Osteoblast (primary cell): ENCODE measurements around the gene ANKRD29. TPM values are rescaled to one million over a fixed set of nuclear protein-coding genes. Genes with fewer than 3 reads are reported as not detected.

Experiments
- DNase-seq: peaks from one replicate; pipeline ENCODE4 v3.0.0; 2011; ENCODE audit warnings: low spot score, mixed read lengths; ENCODE audit not compliant: insufficient read length; ENCODE audit errors: missing footprints
- H2AFZ ChIP-seq: 2 replicates; pipeline ENCODE4 v1.6.0; 2011; ENCODE audit warnings: mild to moderate bottlenecking, low read length
- H3K27ac ChIP-seq: 2 replicates; pipeline ENCODE4 v1.5.1; 2011; ENCODE audit warnings: mild to moderate bottlenecking, low read depth, low read length, moderate library complexity
- H3K27me3 ChIP-seq: 2 replicates; pipeline ENCODE4 v1.6.0; 2012; ENCODE audit warnings: mild to moderate bottlenecking, control low read depth, inconsistent platforms, low read length, moderate library complexity; ENCODE audit not compliant: insufficient read depth
- H3K36me3 ChIP-seq: 2 replicates; pipeline ENCODE4 v1.5.1; 2011; ENCODE audit warnings: mild to moderate bottlenecking, low read length, control low read depth, moderate library complexity; ENCODE audit not compliant: insufficient read depth
- H3K4me1 ChIP-seq: 2 replicates; pipeline ENCODE4 v1.5.1; 2011; ENCODE audit warnings: mild to moderate bottlenecking, low read length, control low read depth, moderate library complexity; ENCODE audit not compliant: insufficient read depth
- H3K4me2 ChIP-seq: 2 replicates; pipeline ENCODE4 v1.6.0; 2011; ENCODE audit warnings: mild to moderate bottlenecking, low read length; ENCODE audit not compliant: insufficient read depth
- H3K4me3 ChIP-seq: fragments of 200-600 bp; sonication (generic); 3 replicates; pipeline ENCODE4 v1.5.1; 2012; ENCODE audit warnings: mild to moderate bottlenecking, low read length, inconsistent platforms; ENCODE audit not compliant: insufficient read depth
- H3K79me2 ChIP-seq: 2 replicates; pipeline ENCODE4 v1.6.0; 2012; ENCODE audit warnings: mild to moderate bottlenecking, low read length, control low read depth, inconsistent platforms; ENCODE audit not compliant: insufficient read depth
- H3K9me3 ChIP-seq: 2 replicates; pipeline ENCODE4 v1.5.1; 2011; ENCODE audit warnings: low read depth, low read length, control low read depth
- H4K20me1 ChIP-seq: 2 replicates; pipeline ENCODE4 v1.6.0; 2012; ENCODE audit warnings: mild to moderate bottlenecking, low read length, control low read depth; ENCODE audit not compliant: insufficient read depth
- CTCF ChIP-seq: IDR thresholded peaks from 2 replicates; pipeline ENCODE4 v1.5.1; 2011; ENCODE audit warnings: mild to moderate bottlenecking, low read depth, low read length, moderate library complexity; ENCODE audit errors: extremely low read depth
- total RNA-seq: library from RNA; depleted of rRNA; stranded (reverse); fragments of >200 nt; gene quantifications from 2 replicates; pipeline ENCODE4 v1.2.3, GENCODE V29; 2012

Gene ANKRD29
- total RNA-seq, 1 donor, result 9.8 TPM

GRCh38 chr18:23592911-23593310 lies 69.8 kb downstream of the ANKRD29 start:
- H3K36me3 ChIP-seq, result no peaks in the 10 kb centered on the region
- no peak overlapping the region for H3K4me2 ChIP-seq
- no peak overlapping the region for H3K4me3 ChIP-seq
- no peaks in the 10 kb centered on the region for H3K9me3 ChIP-seq
- H3K27ac ChIP-seq, result peak overlapping the region; percentile 88
- H3K4me1 ChIP-seq, result peaks cover 39% of the 10 kb centered on the region
- no peaks in the 10 kb centered on the region for H3K79me2 ChIP-seq
- H2AFZ ChIP-seq, result peak overlapping the region; percentile 20
- TF ChIP-seq CTCF, result no peak
- no peaks in the 10 kb centered on the region for H3K27me3 ChIP-seq
- peak; percentile 73 for DNase-seq
- H4K20me1 ChIP-seq, result no peaks in the 10 kb centered on the region

DNA sequence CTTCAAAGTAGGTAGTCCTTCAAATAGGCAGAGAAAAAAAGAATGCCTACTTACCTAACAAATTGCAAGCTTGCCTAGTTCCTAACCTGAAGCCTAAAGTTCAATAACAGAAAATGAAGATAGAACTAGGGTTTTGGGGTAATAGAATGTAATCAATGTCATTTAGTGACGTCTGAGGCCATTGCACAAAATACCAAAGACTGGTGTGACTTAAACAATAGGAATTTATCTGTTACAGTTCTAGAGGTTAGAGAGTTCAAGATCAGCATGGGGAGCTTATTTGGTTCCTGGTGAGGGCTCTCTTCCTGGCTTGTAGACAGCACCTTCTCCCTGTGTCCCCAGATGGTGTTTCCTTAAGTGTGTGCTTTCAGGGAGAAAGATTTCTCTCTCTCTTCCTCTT lies 71.7 kb downstream of the ANKRD29 start:
- Histone ChIP-seq H4K20me1 (no peaks in the 10 kb centered on the region), H3K4me2 (peak overlapping the region; percentile 4), H3K27ac (peak overlapping the region; percentile 29), H3K36me3 (no peaks in the 10 kb centered on the region), H3K79me2 (peaks cover 2% of the 10 kb centered on the region), H3K4me1 (peaks cover 42% of the 10 kb centered on the region), H3K9me3 (no peaks in the 10 kb centered on the region), H3K27me3 (no peaks in the 10 kb centered on the region), H2AFZ (peak overlapping the region; percentile 30), H3K4me3 (no peak overlapping the region)
- DNase-seq, result peak; percentile 81
- TF ChIP-seq CTCF, result no peak

DNA sequence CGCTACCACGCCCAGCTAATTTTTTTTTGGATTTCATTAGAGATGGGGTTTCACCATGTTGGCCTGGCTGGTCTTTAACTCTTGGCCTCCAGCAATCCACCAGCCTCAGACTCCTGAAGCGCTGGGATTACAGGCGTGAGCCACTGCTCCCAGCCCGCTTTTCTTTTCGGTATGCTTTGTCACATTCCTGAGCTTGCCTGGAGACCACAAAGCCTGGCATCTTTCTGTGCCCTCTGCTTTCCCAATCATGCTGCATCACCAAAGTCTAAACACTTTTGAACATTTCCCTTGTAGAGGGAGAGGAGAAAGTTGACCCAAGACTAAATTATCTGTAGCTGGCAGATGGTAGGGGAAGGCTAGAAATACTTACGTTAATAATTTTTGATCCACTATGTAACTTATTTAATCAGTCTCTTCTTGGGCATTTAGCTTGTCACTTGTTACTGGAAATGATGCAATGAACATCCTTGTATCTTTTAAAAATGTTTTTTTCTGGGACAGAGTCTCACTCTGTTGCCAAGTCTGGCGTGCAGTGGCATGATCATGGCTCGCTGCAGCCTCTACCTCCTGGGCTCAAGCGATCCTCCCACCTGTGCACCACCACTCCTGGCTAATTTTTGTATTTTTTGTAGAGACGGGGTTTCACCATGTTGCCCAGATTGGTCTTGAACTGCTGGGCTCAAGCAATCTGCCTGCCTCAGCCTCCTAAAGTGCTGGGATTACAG lies 73.7 kb downstream of the ANKRD29 start:
- DNase-seq, result peak; percentile 66
- Histone ChIP-seq H3K36me3 (no peaks in the 10 kb centered on the region), H2AFZ (no peak overlapping the region)

More for the DNA sequence above, 73.7 kb downstream of the ANKRD29 start:
- Histone ChIP-seq H3K9me3 (no peaks in the 10 kb centered on the region), H3K27me3 (no peaks in the 10 kb centered on the region), H3K4me3 (no peak overlapping the region), H3K79me2 (peaks cover 22% of the 10 kb centered on the region), H3K4me2 (peak overlapping the region; percentile 11), H4K20me1 (peaks cover 5% of the 10 kb centered on the region), H3K27ac (peak overlapping the region; percentile 7), H3K4me1 (peaks cover 52% of the 10 kb centered on the region)
- TF ChIP-seq CTCF, result no peak
